Stimulated activated CD4-positive, alpha-beta T cell treated with anti-CD3 and anti-CD28 coated beads, Interleukin-2, amount 100 ng/mL, for 24 hours (primary cell): Measurements from ENCODE around the gene ABCG1.

Experiments
- DNase-seq, 2 donors: peaks; one replicate each; pipeline ENCODE4 v3.0.0-alpha.2; 2020

Gene ABCG1

GRCh38 chr21:42331660-42332059, 112.7 kb downstream of the ABCG1 start:
- no peak for DNase-seq

GRCh38 chr21:42332557-42333317, 113.8 kb downstream of the ABCG1 start:
- no peak for DNase-seq

- no peak for DNase-seq
Measured at GRCh38 chr21:42336054-42336453, 117.1 kb downstream of the ABCG1 start.

- no peak for DNase-seq
Measured at GRCh38 chr21:42337276-42337675, 118.3 kb downstream of the ABCG1 start.

- DNase-seq = peak; percentile 87 to 88
Measured at GRCh38 chr21:42337830-42338728, 119.1 kb downstream of the ABCG1 start.

- DNase-seq = no peak
Measured at GRCh38 chr21:42338729-42339715, 120.1 kb downstream of the ABCG1 start.

- no peak for DNase-seq
Measured at GRCh38 chr21:42340187-42341050, 121.5 kb downstream of the ABCG1 start.

- DNase-seq = no peak
Measured at GRCh38 chr21:42341776-42342542, 123.0 kb downstream of the ABCG1 start.

- DNase-seq = no peak
Measured at GRCh38 chr21:42343101-42343500, 124.2 kb downstream of the ABCG1 start.

GRCh38 chr21:42343556-42343955, 124.6 kb downstream of the ABCG1 start:
- DNase-seq = no peak

GRCh38 chr21:42343963-42344510, 125.1 kb downstream of the ABCG1 start:
- DNase-seq = no peak

- DNase-seq = no peak
Measured at GRCh38 chr21:42344631-42345030, 125.7 kb downstream of the ABCG1 start.

GRCh38 chr21:42346441-42346840, 127.5 kb downstream of the ABCG1 start:
- no peak for DNase-seq
